ENCODE measurements around the gene BRD7. TPM values are rescaled to one million over a fixed set of nuclear protein-coding genes. Genes with fewer than 3 reads are reported as not detected.

BRD7 gene
- total and polyA plus RNA-seq, 2 of the 13 experiments (the other 11 are each of a cell fraction or from before 2014, with no cell fraction given) = 82.3 to 149 TPM

DNA sequence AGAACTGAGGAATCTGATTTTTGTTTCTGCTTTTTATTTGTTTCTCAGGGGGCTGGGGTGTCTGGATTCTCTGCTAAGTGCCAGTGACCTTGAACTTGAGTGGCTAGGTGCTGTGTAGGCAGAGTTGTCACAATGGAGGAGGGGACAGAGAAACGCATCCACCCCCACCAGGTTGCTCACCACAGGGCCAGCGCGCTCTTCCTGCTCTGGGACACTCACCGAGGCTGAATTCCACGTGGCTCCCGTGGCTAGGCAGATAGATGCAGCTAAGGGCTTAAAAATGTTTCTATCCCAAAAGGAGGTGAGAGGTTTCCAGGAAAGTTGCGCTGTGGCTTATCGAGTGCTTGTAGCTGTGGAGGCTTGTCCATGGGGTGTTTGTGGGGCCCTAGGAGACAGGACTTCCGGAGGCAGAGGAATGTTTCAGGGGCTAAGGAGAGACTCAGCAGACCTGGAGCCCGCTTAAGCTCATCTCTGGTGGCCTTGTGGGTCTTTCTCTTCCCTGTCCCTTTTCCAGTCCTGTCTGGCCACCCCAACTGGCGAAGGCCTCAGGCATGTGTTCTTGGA is 65.7 kb downstream of the BRD7 start (continued):
- TF ChIP-seq, protein P1, sequence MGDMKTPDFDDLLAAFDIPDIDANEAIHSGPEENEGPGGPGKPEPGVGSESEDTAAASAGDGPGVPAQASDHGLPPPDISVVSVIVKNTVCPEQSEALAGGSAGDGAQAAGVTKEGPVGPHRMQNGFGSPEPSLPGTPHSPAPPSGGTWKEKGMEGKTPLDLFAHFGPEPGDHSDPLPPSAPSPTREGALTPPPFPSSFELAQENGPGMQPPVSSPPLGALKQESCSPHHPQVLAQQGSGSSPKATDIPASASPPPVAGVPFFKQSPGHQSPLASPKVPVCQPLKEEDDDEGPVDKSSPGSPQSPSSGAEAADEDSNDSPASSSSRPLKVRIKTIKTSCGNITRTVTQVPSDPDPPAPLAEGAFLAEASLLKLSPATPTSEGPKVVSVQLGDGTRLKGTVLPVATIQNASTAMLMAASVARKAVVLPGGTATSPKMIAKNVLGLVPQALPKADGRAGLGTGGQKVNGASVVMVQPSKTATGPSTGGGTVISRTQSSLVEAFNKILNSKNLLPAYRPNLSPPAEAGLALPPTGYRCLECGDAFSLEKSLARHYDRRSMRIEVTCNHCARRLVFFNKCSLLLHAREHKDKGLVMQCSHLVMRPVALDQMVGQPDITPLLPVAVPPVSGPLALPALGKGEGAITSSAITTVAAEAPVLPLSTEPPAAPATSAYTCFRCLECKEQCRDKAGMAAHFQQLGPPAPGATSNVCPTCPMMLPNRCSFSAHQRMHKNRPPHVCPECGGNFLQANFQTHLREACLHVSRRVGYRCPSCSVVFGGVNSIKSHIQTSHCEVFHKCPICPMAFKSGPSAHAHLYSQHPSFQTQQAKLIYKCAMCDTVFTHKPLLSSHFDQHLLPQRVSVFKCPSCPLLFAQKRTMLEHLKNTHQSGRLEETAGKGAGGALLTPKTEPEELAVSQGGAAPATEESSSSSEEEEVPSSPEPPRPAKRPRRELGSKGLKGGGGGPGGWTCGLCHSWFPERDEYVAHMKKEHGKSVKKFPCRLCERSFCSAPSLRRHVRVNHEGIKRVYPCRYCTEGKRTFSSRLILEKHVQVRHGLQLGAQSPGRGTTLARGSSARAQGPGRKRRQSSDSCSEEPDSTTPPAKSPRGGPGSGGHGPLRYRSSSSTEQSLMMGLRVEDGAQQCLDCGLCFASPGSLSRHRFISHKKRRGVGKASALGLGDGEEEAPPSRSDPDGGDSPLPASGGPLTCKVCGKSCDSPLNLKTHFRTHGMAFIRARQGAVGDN (CRISPR knock-in tag; IDR thresholded peaks at IDR 0.05) = peak; percentile 33; the same call in 1 of the 2 replicates
- TF ChIP-seq ZNF235 (CRISPR knock-in tag; IDR thresholded peaks at IDR 0.05; ENCODE audit: borderline replicate concordance) = no peak
- no peak for TF ChIP-seq TCF7L2 (IDR thresholded peaks at IDR 0.05; ENCODE audit: low read depth, low read length)
- TF ChIP-seq ZNF605 (CRISPR knock-in tag; IDR thresholded peaks at IDR 0.05) = 0 out of 2 replicates have a peak, but pooled peaks have one; percentile 11
- TF ChIP-seq, protein P2, sequence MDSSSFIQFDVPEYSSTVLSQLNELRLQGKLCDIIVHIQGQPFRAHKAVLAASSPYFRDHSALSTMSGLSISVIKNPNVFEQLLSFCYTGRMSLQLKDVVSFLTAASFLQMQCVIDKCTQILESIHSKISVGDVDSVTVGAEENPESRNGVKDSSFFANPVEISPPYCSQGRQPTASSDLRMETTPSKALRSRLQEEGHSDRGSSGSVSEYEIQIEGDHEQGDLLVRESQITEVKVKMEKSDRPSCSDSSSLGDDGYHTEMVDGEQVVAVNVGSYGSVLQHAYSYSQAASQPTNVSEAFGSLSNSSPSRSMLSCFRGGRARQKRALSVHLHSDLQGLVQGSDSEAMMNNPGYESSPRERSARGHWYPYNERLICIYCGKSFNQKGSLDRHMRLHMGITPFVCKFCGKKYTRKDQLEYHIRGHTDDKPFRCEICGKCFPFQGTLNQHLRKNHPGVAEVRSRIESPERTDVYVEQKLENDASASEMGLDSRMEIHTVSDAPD (CRISPR knock-in tag; IDR thresholded peaks at IDR 0.05) = no peak
- TF ChIP-seq EP300 (IDR thresholded peaks at IDR 0.05; ENCODE audit: low read depth in 2 of 2, low read length in 2 of 2) = no peak
- TF ChIP-seq EP300 (CRISPR knock-in tag; IDR thresholded peaks at IDR 0.05; ENCODE audit: borderline replicate concordance) = 0 out of 2 replicates have a peak, but pooled peaks have one; percentile 18
- no peak for TF ChIP-seq ISX (CRISPR knock-in tag; conservative IDR thresholded peaks at IDR 0.05)
- no peak for TF ChIP-seq ZNF296 (CRISPR knock-in tag; conservative IDR thresholded peaks at IDR 0.05)
- peak; percentile 32 for TF ChIP-seq SKI (IDR thresholded peaks at IDR 0.05; ENCODE audit: partially characterized antibody)
- no peak for TF ChIP-seq TAF1 (CRISPR knock-in tag; IDR thresholded peaks at IDR 0.05)
- TF ChIP-seq NR2F6 (IDR thresholded peaks at IDR 0.05) = 0 out of 2 replicates have a peak, but pooled peaks have one; percentile 17
- TF ChIP-seq NR2F6 (CRISPR knock-in tag; IDR thresholded peaks at IDR 0.05) = no peak; the same call in 1 of the 2 replicates
- TF ChIP-seq, protein P3, sequence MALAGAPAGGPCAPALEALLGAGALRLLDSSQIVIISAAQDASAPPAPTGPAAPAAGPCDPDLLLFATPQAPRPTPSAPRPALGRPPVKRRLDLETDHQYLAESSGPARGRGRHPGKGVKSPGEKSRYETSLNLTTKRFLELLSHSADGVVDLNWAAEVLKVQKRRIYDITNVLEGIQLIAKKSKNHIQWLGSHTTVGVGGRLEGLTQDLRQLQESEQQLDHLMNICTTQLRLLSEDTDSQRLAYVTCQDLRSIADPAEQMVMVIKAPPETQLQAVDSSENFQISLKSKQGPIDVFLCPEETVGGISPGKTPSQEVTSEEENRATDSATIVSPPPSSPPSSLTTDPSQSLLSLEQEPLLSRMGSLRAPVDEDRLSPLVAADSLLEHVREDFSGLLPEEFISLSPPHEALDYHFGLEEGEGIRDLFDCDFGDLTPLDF (CRISPR knock-in tag; IDR thresholded peaks at IDR 0.05) = no peak
- TF ChIP-seq HNRNPUL1 (IDR thresholded peaks at IDR 0.05; ENCODE audit: low read depth, low read length) = no peak
- no peak for TF ChIP-seq HOXD1 (CRISPR knock-in tag; IDR thresholded peaks at IDR 0.05)
- no peak for TF ChIP-seq WIZ (CRISPR knock-in tag; IDR thresholded peaks at IDR 0.05)
- no peak for TF ChIP-seq DNMT3B (CRISPR knock-in tag; conservative IDR thresholded peaks at IDR 0.05)
- TF ChIP-seq ZNF468 (CRISPR knock-in tag; IDR thresholded peaks at IDR 0.05) = no peak
- no peak for TF ChIP-seq RNF2 (conservative IDR thresholded peaks at IDR 0.05; ENCODE audit: low read depth)
- TF ChIP-seq ARNTL (CRISPR knock-in tag; IDR thresholded peaks at IDR 0.05) = no peak
- TF ChIP-seq, protein P4, sequence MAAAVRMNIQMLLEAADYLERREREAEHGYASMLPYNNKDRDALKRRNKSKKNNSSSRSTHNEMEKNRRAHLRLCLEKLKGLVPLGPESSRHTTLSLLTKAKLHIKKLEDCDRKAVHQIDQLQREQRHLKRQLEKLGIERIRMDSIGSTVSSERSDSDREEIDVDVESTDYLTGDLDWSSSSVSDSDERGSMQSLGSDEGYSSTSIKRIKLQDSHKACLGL (CRISPR knock-in tag; IDR thresholded peaks at IDR 0.05) = no peak
- TF ChIP-seq FOXO1 (CRISPR knock-in tag; IDR thresholded peaks at IDR 0.05) = 0 out of 2 replicates have a peak, but pooled peaks have one; percentile 21
- 0 out of 2 replicates have a peak, but pooled peaks have one; percentile 22 for TF ChIP-seq NFYC (CRISPR knock-in tag; IDR thresholded peaks at IDR 0.05)
- no peak for TF ChIP-seq ERF (CRISPR knock-in tag; IDR thresholded peaks at IDR 0.05)

All from HepG2 (cell line).